MM.1S (cell line): ENCODE data around the gene CCDC91.

Experiments
- CTCF ChIP-seq: fragments of 300-600 bp; sonication (generic); IDR thresholded peaks from 2 replicates; pipeline ENCODE4 v1.5.1; 2016; ENCODE audit warnings: antibody characterized with exemption, low read length, mixed read lengths
- EZH2 ChIP-seq: fragments of 300-600 bp; sonication (generic); optimal IDR thresholded peaks from 2 replicates; pipeline ENCODE3; 2017; ENCODE audit warnings: low read depth, mild to moderate bottlenecking, antibody characterized with exemption, low read length, mixed read lengths
- EZH2phosphoT487 ChIP-seq: fragments of 300-600 bp; sonication (generic); IDR thresholded peaks from 2 replicates; pipeline ENCODE4 v1.6.1; 2018; ENCODE audit warnings: antibody characterized with exemption, low read length

- TF ChIP-seq CTCF, result no peak
- no peak for TF ChIP-seq EZH2
- TF ChIP-seq EZH2phosphoT487, result no peak
Measured at GRCh38 chr12:28367326-28367725, 177.1 kb downstream of the CCDC91 start.
